Suppressor macrophage treated with lipopolysaccharide for 1 hour (primary cell): ENCODE results near the gene JPH3.

Experiments
- DNase-seq, 3 donors: peaks; one replicate each; pipeline ENCODE4 v3.0.0-alpha.2; 2020 to 2022

The JPH3 gene

GRCh38 chr16:87682852-87683399 is 80.6 kb downstream of the JPH3 start:
- no peak for DNase-seq

GRCh38 chr16:87684106-87684677 is 81.9 kb downstream of the JPH3 start:
- DNase-seq: no peak

- DNase-seq: no peak
These were observed 82.5 kb downstream of the JPH3 start for GRCh38 chr16:87684711-87685404.

GRCh38 chr16:87685405-87685755 is 83.1 kb downstream of the JPH3 start:
- no peak for DNase-seq

GRCh38 chr16:87685766-87686165 is 83.5 kb downstream of the JPH3 start:
- DNase-seq: no peak

- DNase-seq: no peak
These were observed 84.4 kb downstream of the JPH3 start for GRCh38 chr16:87686697-87687096.

- DNase-seq: no peak
These were observed 85.0 kb downstream of the JPH3 start for GRCh38 chr16:87687126-87687910.

- DNase-seq: no peak
These were observed 85.8 kb downstream of the JPH3 start for GRCh38 chr16:87687998-87688529.

GRCh38 chr16:87688876-87689815 is 86.8 kb downstream of the JPH3 start:
- DNase-seq: no peak

- no peak for DNase-seq
These were observed 87.7 kb downstream of the JPH3 start for GRCh38 chr16:87689956-87690465.

- no peak for DNase-seq
These were observed 88.8 kb downstream of the JPH3 start for GRCh38 chr16:87690911-87691685.

- no peak for DNase-seq
These were observed 89.4 kb downstream of the JPH3 start for GRCh38 chr16:87691686-87692079.

GRCh38 chr16:87692176-87692575 is 89.9 kb downstream of the JPH3 start:
- DNase-seq: no peak

- DNase-seq: no peak
These were observed 90.4 kb downstream of the JPH3 start for GRCh38 chr16:87692756-87693155.

- no peak for DNase-seq
These were observed 91.5 kb downstream of the JPH3 start for GRCh38 chr16:87693827-87694226.

- DNase-seq: no peak
These were observed 92.3 kb downstream of the JPH3 start for GRCh38 chr16:87694441-87695125.

GRCh38 chr16:87695534-87695933 is 93.2 kb downstream of the JPH3 start:
- DNase-seq: no peak

- DNase-seq: no peak
These were observed 94.4 kb downstream of the JPH3 start for GRCh38 chr16:87696726-87697125.

- DNase-seq: no peak
These were observed 94.9 kb downstream of the JPH3 start for GRCh38 chr16:87697256-87697655.

GRCh38 chr16:87697792-87698191 is 95.5 kb downstream of the JPH3 start:
- DNase-seq: no peak

GRCh38 chr16:87698241-87698640 is 95.9 kb downstream of the JPH3 start:
- no peak for DNase-seq
